ENCODE measurements around the gene ODR4.
"Not testable (repeated sequence)": the region's sequence is repeated elsewhere in the genome, so short reads cannot be mapped to it uniquely, and the experiment has no call there.

DNA sequence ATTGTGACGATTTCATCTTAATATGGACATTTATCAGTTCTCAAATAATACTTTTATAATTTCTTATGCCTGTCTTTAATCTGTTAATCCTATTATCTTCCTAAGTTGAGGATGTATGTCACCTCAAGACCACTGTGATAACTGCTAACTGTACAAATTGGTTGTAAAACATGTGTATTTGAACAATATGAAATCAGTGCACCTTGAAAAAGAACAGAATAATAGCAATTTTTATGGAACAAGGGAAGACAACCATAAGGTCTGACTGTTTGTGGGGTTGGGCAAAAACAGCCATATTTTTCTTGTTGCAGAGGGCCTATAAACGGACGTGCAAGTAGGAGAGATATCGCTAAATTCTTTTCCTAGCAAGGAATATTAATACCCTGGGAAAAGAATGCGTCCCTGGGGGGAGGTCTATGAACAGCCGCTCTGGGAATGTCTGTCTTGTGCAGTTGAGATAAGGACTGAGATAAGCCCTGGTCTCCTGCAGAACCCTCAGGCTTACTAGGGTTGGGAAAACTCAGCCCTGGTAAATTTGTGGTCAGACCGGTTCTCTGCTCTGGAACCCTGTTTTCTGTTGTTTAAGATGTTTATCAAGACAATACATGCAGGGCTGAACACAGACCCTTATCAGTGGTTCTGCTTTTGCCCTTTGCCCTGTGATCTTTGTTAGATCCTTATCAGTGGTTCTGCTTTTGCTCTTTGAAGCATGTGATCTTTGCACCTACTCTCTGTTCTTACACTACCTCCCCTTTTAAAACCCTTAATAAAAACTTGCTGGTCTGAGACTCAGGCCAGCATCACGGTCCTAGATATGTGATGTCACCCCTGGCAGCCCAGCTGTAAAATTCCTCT is 27.6 kb upstream of the ODR4 start:
- TF ChIP-seq CTCF, EP300, POLR2A (IDR thresholded peaks at IDR 0.05): not testable (repeated sequence)

Data from suprapubic skin (tissue), 3 donors.